Mesodermal cell (in vitro differentiated cells): ENCODE results near the gene RAET1G.
"Not testable (repeated sequence)": the region's sequence is repeated elsewhere in the genome, so short reads cannot be mapped to it uniquely, and the experiment has no call there.

ENCODE experiments used
- H3K27ac ChIP-seq: 2 replicates; pipeline ENCODE4 v1.7.0; 2013; ENCODE audit warnings: mild to moderate bottlenecking, low read depth, low read length, moderate library complexity; ENCODE audit not compliant: severe bottlenecking
- H3K36me3 ChIP-seq: 2 replicates; pipeline ENCODE4 v1.7.1; 2013; ENCODE audit warnings: mild to moderate bottlenecking, low read length, moderate library complexity; ENCODE audit not compliant: control insufficient read depth, insufficient read depth
- H3K4me1 ChIP-seq: one replicate; pipeline ENCODE4 v1.7.1; 2013; ENCODE audit warnings: mild to moderate bottlenecking, low read length; ENCODE audit not compliant: insufficient read depth, control insufficient read depth, poor library complexity, severe bottlenecking
- H3K4me3 ChIP-seq: 2 replicates; pipeline ENCODE4 v1.7.0; 2013; ENCODE audit warnings: low read length, control low read depth, mild to moderate bottlenecking; ENCODE audit not compliant: insufficient read depth, poor library complexity, severe bottlenecking; ENCODE audit errors: extremely low read depth
- H3K9me3 ChIP-seq: 2 replicates; pipeline ENCODE4 v1.7.1; 2013; ENCODE audit warnings: mild to moderate bottlenecking, low read length, moderate library complexity; ENCODE audit not compliant: control insufficient read depth
- WGBS, 2 experiments: methylation state at CpG; one replicate each; pipeline ENCODE4 v1.1.5; 2013; ENCODE audit warnings: missing lambda C conversion rate in 2 of 2; ENCODE audit not compliant: insufficient coverage in 2 of 2; 5-methylcytosine and 5-hydroxymethylcytosine counted together

The RAET1G gene

GRCh38 chr6:149962461-149963211 is 39.7 kb upstream of the RAET1G start:
- no peaks in the 10 kb centered on the region for H3K9me3 ChIP-seq
- no peak overlapping the region for H3K27ac ChIP-seq
- 82 to 83% methylated on average over 3 to 7 of the region's 7 CpGs for WGBS, 2 experiments
- H3K4me1 ChIP-seq = peaks cover 8% of the 10 kb centered on the region
- H3K36me3 ChIP-seq = no peaks in the 10 kb centered on the region
- peak overlapping the region; percentile 42 for H3K4me3 ChIP-seq

- Histone ChIP-seq H3K9me3 (no peaks in the 10 kb centered on the region), H3K4me1 (peaks cover 8% of the 10 kb centered on the region), H3K4me3 (no peak overlapping the region), H3K27ac (no peak overlapping the region), H3K36me3 (no peaks in the 10 kb centered on the region)
- 72% methylated on average over 3 to 4 of the region's 6 CpGs for WGBS, 2 experiments
Measured at GRCh38 chr6:149961728-149962425, 39.0 kb upstream of the RAET1G start.

GRCh38 chr6:149960488-149960887 is 37.6 kb upstream of the RAET1G start:
- Histone ChIP-seq H3K9me3 (no peaks in the 10 kb centered on the region), H3K4me3 (no peak overlapping the region), H3K27ac (no peak overlapping the region), H3K4me1 (peaks cover 8% of the 10 kb centered on the region), H3K36me3 (no peaks in the 10 kb centered on the region)
- 60 to 89% methylated on average over 3 to 6 of the region's 6 CpGs for WGBS, 2 experiments

- H3K36me3 ChIP-seq, H3K27ac ChIP-seq, H3K4me1 ChIP-seq, H3K4me3 ChIP-seq, H3K9me3 ChIP-seq: not testable (repeated sequence)
- WGBS, 2 experiments = no CpG with 5 or more reads among the region's 4 CpGs
Measured at GRCh38 chr6:149959806-149960205, 36.9 kb upstream of the RAET1G start.

GRCh38 chr6:149958124-149958523 is 35.2 kb upstream of the RAET1G start:
- H3K9me3 ChIP-seq, H3K4me3 ChIP-seq, H3K4me1 ChIP-seq, H3K36me3 ChIP-seq, H3K27ac ChIP-seq: not testable (repeated sequence)
- 50 to 80% methylated on average over 1 of the region's 3 CpGs for WGBS, 2 experiments

GRCh38 chr6:149955654-149956317 is 32.9 kb upstream of the RAET1G start:
- not testable (repeated sequence) for H3K27ac ChIP-seq, H3K36me3 ChIP-seq, H3K4me3 ChIP-seq, H3K9me3 ChIP-seq, H3K4me1 ChIP-seq
- WGBS, 2 experiments = 61 to 80% methylated on average over 2 of the region's 7 CpGs

- 10 to 24% methylated on average over 6 to 9 of the region's 21 CpGs for WGBS, 2 experiments
- not testable (repeated sequence) for H3K9me3 ChIP-seq, H3K4me1 ChIP-seq, H3K27ac ChIP-seq, H3K4me3 ChIP-seq, H3K36me3 ChIP-seq
Measured at GRCh38 chr6:149954984-149955653, 32.2 kb upstream of the RAET1G start.

- WGBS, 2 experiments = 11 to 29% methylated on average over 7 to 10 of the region's 53 CpGs
- not testable (repeated sequence) for H3K4me1 ChIP-seq, H3K27ac ChIP-seq, H3K9me3 ChIP-seq, H3K36me3 ChIP-seq, H3K4me3 ChIP-seq
Measured at GRCh38 chr6:149954328-149954983, 31.5 kb upstream of the RAET1G start.

- H3K4me1 ChIP-seq, H3K9me3 ChIP-seq: not testable (repeated sequence)
- WGBS, 2 experiments = no CpG with 5 or more reads among the region's 10 CpGs
Measured at GRCh38 chr6:149953934-149954327, 31.0 kb upstream of the RAET1G start.

GRCh38 chr6:149953390-149953789 is 30.5 kb upstream of the RAET1G start:
- not testable (repeated sequence) for H3K4me1 ChIP-seq, H3K4me3 ChIP-seq, H3K27ac ChIP-seq, H3K9me3 ChIP-seq, H3K36me3 ChIP-seq
- WGBS, 2 experiments = 48 to 67% methylated on average over 2 of the region's 2 CpGs

More at GRCh38 chr6:149953934-149954327, 31.0 kb upstream of the RAET1G start:
- not testable (repeated sequence) for H3K27ac ChIP-seq, H3K36me3 ChIP-seq, H3K4me3 ChIP-seq
